AG04450 (cell line): ENCODE data around the gene STIL. TPM values are rescaled to one million over a fixed set of nuclear protein-coding genes. Genes with fewer than 3 reads are reported as not detected.

Source experiments
- CTCF ChIA-PET: fragments of 300-600, 350-600 bp; formaldehyde crosslinking; extraction: SDS; loops from one replicate; lab custom pipeline; 2022; ENCODE audit warnings: antibody characterized with exemption, inconsistent platforms; lab: Charles Lee
- POLR2A ChIA-PET: fragments of 350-600 bp; formaldehyde crosslinking; extraction: SDS; loops from one replicate; lab custom pipeline; 2021; ENCODE audit warnings: antibody characterized with exemption, inconsistent platforms; lab: Yijun Ruan, JAX
- DNase-seq: peaks from one replicate; pipeline ENCODE4 v3.0.0-alpha.2; 2011; ENCODE audit warnings: low read depth, low spot score
- H3K27ac ChIP-seq: one replicate; pipeline ENCODE4 v1.5.1; 2012; ENCODE audit warnings: low read depth, low read length, control low read depth
- H3K27me3 ChIP-seq: one replicate; pipeline ENCODE4 v1.6.0; 2012; ENCODE audit warnings: low read length; ENCODE audit not compliant: control insufficient read depth, insufficient read depth
- H3K4me3 ChIP-seq: 2 replicates; pipeline ENCODE4 v1.5.1; 2011; ENCODE audit warnings: mild to moderate bottlenecking, low read depth, low read length, control low read depth
- H3K9me3 ChIP-seq: 2 replicates; pipeline ENCODE4 v1.5.1; 2012; ENCODE audit warnings: low read length; ENCODE audit not compliant: control insufficient read depth, insufficient read depth
- CTCF ChIP-seq: IDR thresholded peaks from 2 replicates; pipeline ENCODE4 v1.5.1; 2011; ENCODE audit warnings: low read depth, low read length, control low read depth, inconsistent platforms
- polyA plus RNA-seq: library from polyadenylated mRNA; depleted of rRNA; stranded (reverse); fragments of >200 nt; gene quantifications from 2 replicates; pipeline ENCODE4 v1.2.3, GENCODE V29; 2011

Gene STIL
- polyA plus RNA-seq, 1 experiment: 6.4 TPM

GRCh38 chr1:47231301-47232186 is 82.4 kb downstream of the STIL start:
- H3K9me3 ChIP-seq: peaks cover 3% of the 10 kb centered on the region; the same call in 1 of the 2 replicates
- POLR2A ChIA-PET: no interaction called here
- no peak for TF ChIP-seq CTCF
- no peak for DNase-seq
- H3K27me3 ChIP-seq: peaks cover 95% of the 10 kb centered on the region
- CTCF ChIA-PET: no interaction called here
- peak overlapping the region; percentile 22 for H3K4me3 ChIP-seq
- no peak overlapping the region for H3K27ac ChIP-seq

DNA sequence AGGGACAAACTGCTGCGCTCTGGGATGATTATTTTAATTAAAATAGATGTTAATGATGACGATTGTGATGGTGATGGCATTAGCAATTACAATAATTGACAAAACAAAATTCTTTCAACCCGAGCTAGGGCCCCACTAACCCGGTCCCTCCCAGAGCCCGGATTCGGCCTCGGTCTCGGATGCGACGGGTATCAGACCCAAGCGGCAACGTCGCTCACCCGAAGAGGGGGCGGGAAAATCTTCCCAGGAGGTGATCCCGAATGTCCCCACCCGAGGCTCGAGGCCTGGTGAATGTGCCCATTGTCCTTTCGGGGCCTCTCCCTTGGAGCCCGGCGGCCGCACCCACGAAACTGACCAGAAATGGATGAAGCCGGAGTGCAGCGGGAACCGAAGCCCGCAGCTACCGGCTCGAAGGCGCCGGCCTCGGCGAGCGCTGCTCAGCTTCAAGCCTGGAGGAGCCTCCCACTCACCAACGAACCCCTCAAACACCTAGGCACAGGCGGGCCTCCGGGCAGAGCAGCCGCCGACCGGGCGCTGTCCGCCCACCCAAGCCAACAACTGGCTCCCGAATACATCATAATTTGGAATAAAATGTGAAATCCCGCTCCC is 83.2 kb downstream of the STIL start:
- TF ChIP-seq CTCF: no peak
- POLR2A ChIA-PET: no interaction called here
- no peak for DNase-seq
- Histone ChIP-seq H3K27ac (no peak overlapping the region), H3K9me3 (peaks cover 3% of the 10 kb centered on the region; the same call in 1 of the 2 replicates), H3K27me3 (peaks cover 97% of the 10 kb centered on the region), H3K4me3 (no peak overlapping the region)
- CTCF ChIA-PET: no interaction called here

DNA sequence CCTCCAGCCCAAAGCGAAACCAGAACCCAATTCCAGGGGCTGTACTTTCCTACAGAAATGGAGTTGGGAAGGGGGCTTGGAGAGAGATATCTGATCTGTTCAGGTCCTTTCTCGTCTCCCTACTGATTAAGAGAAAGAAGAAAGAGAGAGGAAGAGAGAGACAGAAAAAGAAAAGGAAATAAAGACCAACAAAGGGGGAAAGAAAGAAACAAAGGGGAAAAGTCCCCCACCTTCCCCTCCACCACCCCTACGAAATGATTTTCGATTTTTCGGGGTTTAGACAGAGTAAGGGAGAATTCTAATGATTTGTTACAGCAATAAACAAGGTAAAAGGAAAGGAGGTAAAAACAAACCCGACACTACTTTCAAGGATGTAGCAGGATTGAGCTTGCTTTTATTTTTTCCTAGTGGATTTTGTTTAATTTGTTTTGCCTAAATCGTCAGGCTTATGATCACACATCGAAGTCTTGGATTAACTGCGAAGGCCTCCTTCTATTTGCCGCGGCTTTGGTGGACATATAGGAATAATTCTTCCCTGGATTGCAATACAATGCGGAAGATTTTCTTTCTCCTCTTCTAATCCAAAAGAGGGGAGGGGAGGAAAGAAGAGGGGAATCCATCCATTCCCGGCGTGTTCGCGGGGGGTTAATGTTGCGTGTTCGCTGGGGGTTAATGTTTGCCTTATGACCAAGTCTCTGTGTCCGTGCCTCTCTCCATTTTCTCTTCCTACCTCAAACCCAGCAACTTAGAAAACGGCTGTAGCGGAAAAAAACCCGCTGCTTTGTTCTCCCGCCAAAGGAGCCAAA is 83.9 kb downstream of the STIL start:
- Histone ChIP-seq H3K27ac (no peak overlapping the region), H3K4me3 (no peak overlapping the region), H3K9me3 (peaks cover 3% of the 10 kb centered on the region; the same call in 1 of the 2 replicates), H3K27me3 (peaks cover 96% of the 10 kb centered on the region)
- no peak for DNase-seq
- TF ChIP-seq CTCF: no peak
- ChIA-PET CTCF (interaction anchor here (0.8 to 1.3 kb wide), 2 partner anchors 37 to 480 kb away, joined by 3 read pairs; no protein-coding TSS in a partner anchor), POLR2A (no interaction called here)

GRCh38 chr1:47229031-47229885 is 84.7 kb downstream of the STIL start:
- no peak for DNase-seq
- H3K9me3 ChIP-seq: peaks cover 3% of the 10 kb centered on the region; the same call in 1 of the 2 replicates
- H3K27ac ChIP-seq: no peak overlapping the region
- TF ChIP-seq CTCF: no peak
- peaks cover 97% of the 10 kb centered on the region for H3K27me3 ChIP-seq
- ChIA-PET POLR2A (no interaction called here), CTCF (interaction anchor here (0.8 to 1.3 kb wide), 3 partner anchors 36 to 480 kb away, joined by 3 read pairs; no protein-coding TSS in a partner anchor)
- H3K4me3 ChIP-seq: no peak overlapping the region
